Measurements from ENCODE around the gene CDC42BPA.

GRCh38 chr1:226953175-226953800, 365.0 kb downstream of the CDC42BPA start:
- TF ChIP-seq CTCF (IDR thresholded peaks at IDR 0.05; ENCODE audit: poor library complexity, severe bottlenecking), result no peak
- TF ChIP-seq EP300 (conservative IDR thresholded peaks at IDR 0.05; ENCODE audit: poor library complexity, severe bottlenecking), result no peak
- TF ChIP-seq REST (IDR thresholded peaks at IDR 0.05; ENCODE audit: borderline replicate concordance), result no peak
- no peak for TF ChIP-seq RAD21 (conservative IDR thresholded peaks at IDR 0.05)
- no peak for TF ChIP-seq TAF1 (IDR thresholded peaks at IDR 0.05; ENCODE audit: low read depth)
- no peak for TF ChIP-seq MXI1 (conservative IDR thresholded peaks at IDR 0.05; ENCODE audit: poor library complexity, severe bottlenecking)
- no peak for TF ChIP-seq EZH2 (IDR thresholded peaks at IDR 0.05; ENCODE audit: borderline replicate concordance, insufficient read depth, low read length, poor library complexity, severe bottlenecking)
